ENCODE data around the gene PAGE3. TPM values are rescaled to one million over a fixed set of nuclear protein-coding genes. Genes with fewer than 3 reads are reported as not detected.

Gene PAGE3
- total and polyA plus RNA-seq, 2 of the 8 experiments (the other 6 are each of a cell fraction or from before 2014, with no cell fraction given): not detected

- DNase-seq (ENCODE audit: low read depth in 1 of 2, low spot score in 2 of 2): no peak
These were observed 44.5 kb downstream of the PAGE3 start, which contains the start of gene PAGE5 for GRCh38 chrX:55220119-55220794. PAGE5 (plus strand) TSS chrX:55220346; CDS start chrX:55221383, 1,037 bp downstream.

More at GRCh38 chrX:55220119-55220794, 44.5 kb downstream of the PAGE3 start, which contains the start of gene PAGE5:
- Histone ChIP-seq H3K27ac (ENCODE audit: low read depth, low read length) (no peak within 1 kb of the TSS), H3K4me3 (ENCODE audit: extremely low read depth in 1 of 4, insufficient read depth in 2 of 4, low read depth in 3 of 4, low read length in 4 of 4) (no peak within 1 kb of the TSS), H3K23ac (ENCODE audit: insufficient read length) (no peak within 1 kb of the TSS), H3K4ac (replicated peaks; ENCODE audit: insufficient read length, low read depth, low read length) (no peak within 1 kb of the TSS), H2AFZ (ENCODE audit: low read length) (no peak within 1 kb of the TSS), H2BK120ac (replicated peaks; ENCODE audit: low read depth, low read length) (no peak within 1 kb of the TSS), H3K27me3 (replicated peaks in 1 of 4; ENCODE audit: control insufficient read depth in 3 of 4, extremely low read depth in 1 of 4, insufficient read depth in 3 of 4, low read length in 3 of 4) (no peaks in the 10 kb centered on the region), H4K8ac (ENCODE audit: extremely low read depth, insufficient read depth, low read length) (no peak within 1 kb of the TSS), H3K23me2 (ENCODE audit: low read depth, low read length) (no peaks in the 10 kb centered on the region), H4K5ac (ENCODE audit: insufficient read length, low read depth, low read length) (no peak within 1 kb of the TSS), H2AK5ac (ENCODE audit: low read depth, low read length) (no peak within 1 kb of the TSS), H2BK12ac (ENCODE audit: low read depth, low read length) (no peak within 1 kb of the TSS), H3K9ac (replicated peaks in 1 of 4; ENCODE audit: extremely low read depth in 1 of 4, low read depth in 3 of 4, low read length in 3 of 4) (no peak within 1 kb of the TSS), H3K56ac (replicated peaks; ENCODE audit: insufficient read length, low read depth, low read length) (no peak within 1 kb of the TSS), H2BK15ac (ENCODE audit: low read length) (no peak within 1 kb of the TSS), H2BK20ac (ENCODE audit: low read length) (no peak within 1 kb of the TSS), H3K9me3 (ENCODE audit: insufficient read depth in 2 of 2, low read depth in 1 of 2, low read length in 1 of 2) (peaks cover 0 to 15% of the 10 kb centered on the region in 2 experiments; a peak in 2 of 4 replicates), H3K18ac (ENCODE audit: extremely low read depth, low read length) (no peak within 1 kb of the TSS), H3K79me2 (ENCODE audit: control insufficient read depth in 1 of 2, insufficient read depth in 2 of 2, low read length in 2 of 2) (no peaks in the 10 kb centered on the region), H4K91ac (replicated peaks; ENCODE audit: insufficient read length, low read length) (no peak within 1 kb of the TSS), H2BK5ac (ENCODE audit: low read depth, low read length) (no peak within 1 kb of the TSS), H3K4me2 (ENCODE audit: insufficient read depth in 1 of 2, low read depth in 2 of 2, low read length in 2 of 2) (no peak within 1 kb of the TSS), H4K20me1 (replicated peaks in 1 of 2; ENCODE audit: control insufficient read depth in 1 of 2, insufficient read depth in 2 of 2, low read length in 2 of 2) (no peaks in the 10 kb centered on the region), H3K4me1 (replicated peaks in 1 of 4; ENCODE audit: control insufficient read depth in 3 of 4, insufficient read depth in 4 of 4, low read length in 3 of 4) (no peaks in the 10 kb centered on the region), H3K14ac (ENCODE audit: insufficient read length) (no peak within 1 kb of the TSS), H3K79me1 (ENCODE audit: low read depth, low read length) (no peaks in the 10 kb centered on the region), H3K36me3 (ENCODE audit: control insufficient read depth in 2 of 4, insufficient read depth in 4 of 4, low read length in 3 of 4) (no peaks in the 10 kb centered on the region)
- TF ChIP-seq SP1 (IDR thresholded peaks at IDR 0.05; ENCODE audit: low read depth, low read length) (no peak), KDM1A (IDR thresholded peaks at IDR 0.05; ENCODE audit: borderline replicate concordance, low read length) (no peak), CHD1 (IDR thresholded peaks at IDR 0.05; ENCODE audit: low read depth, low read length) (no peak), KDM4A (IDR thresholded peaks at IDR 0.05; ENCODE audit: low read depth, low read length, severe bottlenecking) (no peak), USF2 (IDR thresholded peaks at IDR 0.05; ENCODE audit: low read length) (no peak), ATF2 (IDR thresholded peaks at IDR 0.05; ENCODE audit: low read length) (no peak), GABPA (IDR thresholded peaks at IDR 0.05; ENCODE audit: borderline replicate concordance, insufficient read depth, low read length) (no peak), TEAD4 (IDR thresholded peaks at IDR 0.05; ENCODE audit: low read depth, low read length) (no peak), YY1 (IDR thresholded peaks at IDR 0.05; ENCODE audit: low read depth, low read length) (no peak)
- WGBS, 2 experiments (ENCODE audit: extremely low coverage in 1 of 2, insufficient coverage in 1 of 2, insufficient read length in 1 of 2, insufficient replicate concordance in 2 of 2, low coverage in 1 of 2, low lambda C conversion rate in 2 of 2, missing lambda C conversion rate in 1 of 2): 91% methylated on average over 18 of the region's 30 CpGs; no CpG with 5 or more reads in 1 of the 2 experiments
- POLR2A ChIA-PET (ENCODE audit: partially characterized antibody): no interaction called here
- CTCF ChIA-PET (ENCODE audit: partially characterized antibody): no interaction called here
- no peak for FAIRE-seq
